ENCODE results near the gene BMS1. TPM values are rescaled to one million over a fixed set of nuclear protein-coding genes. Genes with fewer than 3 reads are reported as not detected.

Gene BMS1
- total RNA-seq, 1 experiment from 2014 or later: 32.3 TPM

GRCh38 chr10:42754155-42755027 lies 28.2 kb upstream of the BMS1 start:
- ChIA-PET POLR2A (no interaction called here), CTCF (interaction anchor here (1.0 kb wide), 2 partner anchors 12 to 43 kb away, joined by 3 to 5 read pairs; no protein-coding TSS in a partner anchor)
- H3K4me3 ChIP-seq (ENCODE audit: low read depth in 2 of 2, low read length in 2 of 2): peak overlapping the region; percentile 54 to 70
- TF ChIP-seq SIN3A (IDR thresholded peaks at IDR 0.05; ENCODE audit: borderline replicate concordance, insufficient read depth, low read depth, low read length): 0 out of 2 replicates have a peak, but pooled peaks have one; percentile 10
- no peak for TF ChIP-seq POLR2AphosphoS5 (IDR thresholded peaks at IDR 0.05; ENCODE audit: low read depth, low read length)
- intact Hi-C loops (cut with micrococcal nuclease; ENCODE audit: unreplicated experiment): loop anchor here (5.0 kb wide), 1 partner anchor 353 kb away; no protein-coding TSS in a partner anchor
- H3K36me3 ChIP-seq (ENCODE audit: control insufficient read depth, insufficient read depth, low read length): peaks cover 2% of the 10 kb centered on the region; the same call in 1 of the 2 replicates
- H3K9me3 ChIP-seq (ENCODE audit: control insufficient read depth, insufficient read depth, low read depth, low read length): no peaks in the 10 kb centered on the region
- no peak overlapping the region for H3K27ac ChIP-seq (ENCODE audit: low read length)
- DNase-seq (ENCODE audit: low read depth, low spot score) (no peak), ATAC-seq (peak; percentile 64)
- in situ Hi-C loops (cut with HindIII; ENCODE audit: low pct_unique_long_range_greater_than_20kb, low sequenced_read_pairs): no loop called here
- H3K4me1 ChIP-seq (ENCODE audit: control insufficient read depth, insufficient read depth, low read length): peaks cover 3% of the 10 kb centered on the region; the same call in 1 of the 2 replicates
- H3K27me3 ChIP-seq (ENCODE audit: control insufficient read depth, insufficient read depth, low read length): no peaks in the 10 kb centered on the region; the same call in none of the 2 replicates
- BruUV-seq (replicated peaks): no TSS peak

- H3K27ac ChIP-seq (ENCODE audit: low read length): no peak overlapping the region
- H3K27me3 ChIP-seq (ENCODE audit: control insufficient read depth, insufficient read depth, low read length): peaks cover 2% of the 10 kb centered on the region
- intact Hi-C loops (cut with micrococcal nuclease; ENCODE audit: unreplicated experiment): no loop called here
- peaks cover 2% of the 10 kb centered on the region; the same call in 1 of the 2 replicates for H3K36me3 ChIP-seq (ENCODE audit: control insufficient read depth, insufficient read depth, low read length)
- POLR2A ChIA-PET: no interaction called here
- peak; percentile 49 for TF ChIP-seq CTCF (IDR thresholded peaks at IDR 0.05)
- TF ChIP-seq REST (IDR thresholded peaks at IDR 0.05; ENCODE audit: insufficient read depth in 1 of 2, low read depth in 2 of 2, low read length in 1 of 2): no peak
- ATAC-seq (peak; percentile 25; the same call in 1 of the 2 replicates), DNase-seq (ENCODE audit: low read depth, low spot score) (no peak)
- H3K4me1 ChIP-seq (ENCODE audit: control insufficient read depth, insufficient read depth, low read length): peaks cover 3% of the 10 kb centered on the region; the same call in 1 of the 2 replicates
- no TSS peak for BruUV-seq (replicated peaks)
- H3K9me3 ChIP-seq (ENCODE audit: control insufficient read depth, insufficient read depth, low read depth, low read length): no peaks in the 10 kb centered on the region
- CTCF ChIA-PET: no interaction called here
- in situ Hi-C loops (cut with HindIII; ENCODE audit: low pct_unique_long_range_greater_than_20kb, low sequenced_read_pairs): no loop called here
- H3K4me3 ChIP-seq (ENCODE audit: low read depth in 2 of 2, low read length in 2 of 2): peak overlapping the region; percentile 54 to 70
These were observed 27.6 kb upstream of the BMS1 start for GRCh38 chr10:42755028-42755451.

GRCh38 chr10:42755556-42756093 lies 27.0 kb upstream of the BMS1 start:
- in situ Hi-C loops (cut with HindIII; ENCODE audit: low pct_unique_long_range_greater_than_20kb, low sequenced_read_pairs): no loop called here
- Histone ChIP-seq H3K36me3 (ENCODE audit: control insufficient read depth, insufficient read depth, low read length) (peaks cover 2% of the 10 kb centered on the region; the same call in 1 of the 2 replicates), H3K4me1 (ENCODE audit: control insufficient read depth, insufficient read depth, low read length) (peaks cover 3% of the 10 kb centered on the region; the same call in 1 of the 2 replicates), H3K27ac (ENCODE audit: low read length) (no peak overlapping the region), H3K27me3 (ENCODE audit: control insufficient read depth, insufficient read depth, low read length) (peaks cover 7% of the 10 kb centered on the region), H3K4me3 (ENCODE audit: low read depth in 2 of 2, low read length in 2 of 2) (no peak overlapping the region), H3K9me3 (ENCODE audit: control insufficient read depth, insufficient read depth, low read depth, low read length) (no peaks in the 10 kb centered on the region)
- TF ChIP-seq CTCF (IDR thresholded peaks at IDR 0.05) (no peak), REST (IDR thresholded peaks at IDR 0.05; ENCODE audit: insufficient read depth in 1 of 2, low read depth in 2 of 2, low read length in 1 of 2) (no peak), SIN3A (IDR thresholded peaks at IDR 0.05; ENCODE audit: borderline replicate concordance, insufficient read depth, low read depth, low read length) (no peak), TCF7L2 (IDR thresholded peaks at IDR 0.05; ENCODE audit: low read depth, low read length) (no peak), POLR2AphosphoS5 (IDR thresholded peaks at IDR 0.05; ENCODE audit: low read depth, low read length) (no peak)
- intact Hi-C loops (cut with micrococcal nuclease; ENCODE audit: unreplicated experiment): no loop called here
- ATAC-seq (no peak), DNase-seq (ENCODE audit: low read depth, low spot score) (no peak)
- ChIA-PET CTCF (no interaction called here), POLR2A (no interaction called here)
- BruUV-seq (replicated peaks): no TSS peak
